ENCODE data around the gene DLL1. TPM values are rescaled to one million over a fixed set of nuclear protein-coding genes. Genes with fewer than 3 reads are reported as not detected.

Gene DLL1
- total RNA-seq, 1 donor from 2014 or later = 14.6 TPM

DNA sequence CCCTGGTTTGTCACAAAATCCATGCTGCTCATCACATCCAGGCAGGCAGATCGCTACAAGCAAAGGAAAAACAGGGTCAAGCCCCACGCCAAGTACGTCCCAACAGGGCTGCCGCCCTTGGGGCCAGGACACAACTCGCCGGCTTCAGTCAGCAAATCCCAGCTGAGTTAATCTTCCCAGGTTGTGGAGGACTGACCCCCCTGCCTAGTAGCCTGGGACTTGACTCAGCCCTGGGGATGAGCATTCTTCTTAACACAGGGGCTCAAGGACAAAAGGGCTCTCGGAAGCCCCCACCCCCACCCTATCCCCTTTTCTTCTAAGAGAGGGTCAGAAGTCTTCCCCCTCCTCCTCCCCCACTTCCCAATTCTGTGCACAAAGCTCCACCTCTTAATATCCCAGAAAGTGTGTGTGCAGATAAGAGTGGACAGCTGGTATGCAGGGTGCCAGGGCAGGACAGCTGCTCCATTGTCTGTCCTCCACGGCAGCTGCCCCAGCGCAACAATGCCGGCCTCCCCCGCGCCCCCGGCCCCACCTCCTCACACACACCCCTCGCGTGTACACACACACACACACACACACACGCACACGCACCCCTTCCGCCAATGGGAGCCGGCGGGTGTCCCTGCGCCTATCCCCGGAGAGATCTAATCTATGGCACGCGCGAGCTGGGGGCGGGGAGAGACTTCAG is 4.5 kb downstream of the DLL1 start:
- ATAC-seq = peak; percentile 10

DNA sequence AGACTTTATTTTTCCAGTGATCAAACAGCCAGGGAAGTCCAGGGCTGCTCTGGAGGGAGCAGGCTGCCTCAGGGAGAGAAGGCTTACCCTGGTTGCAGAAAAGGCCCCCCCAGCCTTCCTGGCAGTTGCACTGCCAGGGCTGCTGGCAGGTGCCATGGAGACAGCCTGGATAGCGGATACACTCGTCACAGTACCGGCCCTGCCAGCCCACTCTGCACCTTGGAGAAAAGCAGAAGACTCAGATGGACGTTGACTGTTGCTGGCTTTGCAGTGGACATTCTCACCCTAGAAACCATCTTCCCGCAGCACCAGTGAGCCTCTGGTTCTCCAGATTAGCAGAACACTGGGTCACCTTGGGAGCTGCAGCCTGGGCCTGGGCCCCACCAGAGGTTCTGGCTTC is 5.4 kb downstream of the DLL1 start:
- Histone ChIP-seq H3K27ac (no peak overlapping the region), H3K36me3 (peaks cover 26% of the 10 kb centered on the region), H3K4me1 (peaks cover 31% of the 10 kb centered on the region), H3K9me3 (no peaks in the 10 kb centered on the region), H3K27me3 (peaks cover 32% of the 10 kb centered on the region), H3K4me3 (no peak overlapping the region)
- ATAC-seq (no peak), DNase-seq (peak; percentile 34)
- TF ChIP-seq, protein P1, sequence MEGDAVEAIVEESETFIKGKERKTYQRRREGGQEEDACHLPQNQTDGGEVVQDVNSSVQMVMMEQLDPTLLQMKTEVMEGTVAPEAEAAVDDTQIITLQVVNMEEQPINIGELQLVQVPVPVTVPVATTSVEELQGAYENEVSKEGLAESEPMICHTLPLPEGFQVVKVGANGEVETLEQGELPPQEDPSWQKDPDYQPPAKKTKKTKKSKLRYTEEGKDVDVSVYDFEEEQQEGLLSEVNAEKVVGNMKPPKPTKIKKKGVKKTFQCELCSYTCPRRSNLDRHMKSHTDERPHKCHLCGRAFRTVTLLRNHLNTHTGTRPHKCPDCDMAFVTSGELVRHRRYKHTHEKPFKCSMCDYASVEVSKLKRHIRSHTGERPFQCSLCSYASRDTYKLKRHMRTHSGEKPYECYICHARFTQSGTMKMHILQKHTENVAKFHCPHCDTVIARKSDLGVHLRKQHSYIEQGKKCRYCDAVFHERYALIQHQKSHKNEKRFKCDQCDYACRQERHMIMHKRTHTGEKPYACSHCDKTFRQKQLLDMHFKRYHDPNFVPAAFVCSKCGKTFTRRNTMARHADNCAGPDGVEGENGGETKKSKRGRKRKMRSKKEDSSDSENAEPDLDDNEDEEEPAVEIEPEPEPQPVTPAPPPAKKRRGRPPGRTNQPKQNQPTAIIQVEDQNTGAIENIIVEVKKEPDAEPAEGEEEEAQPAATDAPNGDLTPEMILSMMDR (IDR thresholded peaks at IDR 0.05) = no peak
- intact Hi-C loops (cut with DNase I) = no loop called here

More for the DNA sequence above, 4.5 kb downstream of the DLL1 start:
- intact Hi-C loops (cut with DNase I) = no loop called here
- peaks cover 34% of the 10 kb centered on the region for H3K27me3 ChIP-seq
- no peak overlapping the region for H3K4me3 ChIP-seq
- peak; percentile 65 for DNase-seq
- peaks cover 31% of the 10 kb centered on the region for H3K4me1 ChIP-seq
- H3K27ac ChIP-seq = no peak overlapping the region
- peaks cover 26% of the 10 kb centered on the region for H3K36me3 ChIP-seq
- TF ChIP-seq, protein P1 (IDR thresholded peaks at IDR 0.05) = no peak
- no peaks in the 10 kb centered on the region for H3K9me3 ChIP-seq

DNA sequence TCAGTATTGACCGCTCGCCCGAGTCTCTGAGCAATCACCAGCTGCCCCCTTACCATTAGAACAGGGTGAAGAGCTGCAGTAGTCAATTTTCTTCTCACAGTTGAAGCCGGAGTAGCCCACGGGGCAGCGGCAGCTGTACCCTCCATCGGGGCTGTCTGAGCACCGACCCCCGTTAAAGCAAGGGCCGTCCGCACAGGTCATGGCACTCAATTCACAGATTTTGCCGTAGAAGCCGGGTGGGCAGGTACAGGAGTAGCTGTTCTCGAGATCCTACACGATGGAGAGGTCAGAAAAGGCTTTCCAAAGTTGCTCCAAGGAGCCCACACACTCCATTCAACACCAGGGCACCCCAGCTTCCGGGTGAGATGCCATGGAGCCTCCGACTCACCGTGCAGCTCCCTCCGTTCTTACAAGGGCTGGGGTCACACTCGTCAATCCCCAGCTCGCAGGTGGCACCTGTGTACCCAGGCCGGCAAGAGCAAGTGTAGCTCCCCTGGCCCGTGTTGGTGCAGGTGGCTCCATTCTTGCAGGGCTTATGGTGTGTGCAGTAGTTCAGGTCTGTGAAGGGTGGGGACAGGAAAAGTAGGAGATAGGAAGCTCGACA is 5.9 kb downstream of the DLL1 start:
- Histone ChIP-seq H3K4me1 (peaks cover 33% of the 10 kb centered on the region), H3K36me3 (peaks cover 26% of the 10 kb centered on the region), H3K9me3 (no peaks in the 10 kb centered on the region), H3K4me3 (no peak overlapping the region), H3K27me3 (peaks cover 27% of the 10 kb centered on the region), H3K27ac (no peak overlapping the region)
- intact Hi-C loops (cut with DNase I) = no loop called here
- ATAC-seq (no peak), DNase-seq (peak; percentile 55)
- TF ChIP-seq, protein P1 (IDR thresholded peaks at IDR 0.05) = no peak

DNA sequence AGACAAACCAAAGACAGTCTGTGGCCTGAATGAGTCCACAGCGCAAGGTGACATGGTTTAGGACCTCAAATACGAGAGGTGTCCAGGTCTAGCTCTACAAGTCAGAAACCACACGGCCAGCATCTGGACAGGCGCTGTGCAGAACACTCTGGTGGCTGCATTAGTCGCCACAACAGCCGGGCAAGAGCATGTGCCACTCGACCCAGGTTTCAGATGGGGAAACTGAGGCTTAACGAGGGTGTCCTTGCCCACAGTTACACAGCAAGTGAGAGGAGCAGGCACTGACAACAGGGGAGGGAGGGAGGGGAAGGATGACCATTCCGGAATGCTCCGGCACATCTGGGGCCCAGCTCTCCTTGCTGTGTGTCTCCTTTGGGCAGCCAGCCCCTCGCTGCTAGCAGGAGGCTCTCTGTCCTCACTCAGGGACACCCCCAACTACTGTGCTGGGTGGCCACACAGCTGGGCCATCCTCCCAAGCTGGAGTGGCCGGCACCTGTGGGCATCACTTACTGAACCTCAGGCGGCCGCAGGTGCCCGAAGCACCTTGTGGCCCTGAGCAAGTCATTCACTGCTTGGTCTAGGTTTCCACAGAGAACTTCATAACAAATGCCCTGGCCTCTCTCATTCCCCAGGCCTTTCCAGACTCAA is 6.6 kb downstream of the DLL1 start:
- Histone ChIP-seq H3K4me1 (peaks cover 37% of the 10 kb centered on the region), H3K27me3 (peaks cover 20% of the 10 kb centered on the region), H3K9me3 (no peaks in the 10 kb centered on the region), H3K36me3 (peaks cover 26% of the 10 kb centered on the region), H3K4me3 (no peak overlapping the region), H3K27ac (no peak overlapping the region)
- intact Hi-C loops (cut with DNase I) = no loop called here
- TF ChIP-seq, protein P1 (IDR thresholded peaks at IDR 0.05) = no peak
- DNase-seq (peak; percentile 48), ATAC-seq (no peak)

DNA sequence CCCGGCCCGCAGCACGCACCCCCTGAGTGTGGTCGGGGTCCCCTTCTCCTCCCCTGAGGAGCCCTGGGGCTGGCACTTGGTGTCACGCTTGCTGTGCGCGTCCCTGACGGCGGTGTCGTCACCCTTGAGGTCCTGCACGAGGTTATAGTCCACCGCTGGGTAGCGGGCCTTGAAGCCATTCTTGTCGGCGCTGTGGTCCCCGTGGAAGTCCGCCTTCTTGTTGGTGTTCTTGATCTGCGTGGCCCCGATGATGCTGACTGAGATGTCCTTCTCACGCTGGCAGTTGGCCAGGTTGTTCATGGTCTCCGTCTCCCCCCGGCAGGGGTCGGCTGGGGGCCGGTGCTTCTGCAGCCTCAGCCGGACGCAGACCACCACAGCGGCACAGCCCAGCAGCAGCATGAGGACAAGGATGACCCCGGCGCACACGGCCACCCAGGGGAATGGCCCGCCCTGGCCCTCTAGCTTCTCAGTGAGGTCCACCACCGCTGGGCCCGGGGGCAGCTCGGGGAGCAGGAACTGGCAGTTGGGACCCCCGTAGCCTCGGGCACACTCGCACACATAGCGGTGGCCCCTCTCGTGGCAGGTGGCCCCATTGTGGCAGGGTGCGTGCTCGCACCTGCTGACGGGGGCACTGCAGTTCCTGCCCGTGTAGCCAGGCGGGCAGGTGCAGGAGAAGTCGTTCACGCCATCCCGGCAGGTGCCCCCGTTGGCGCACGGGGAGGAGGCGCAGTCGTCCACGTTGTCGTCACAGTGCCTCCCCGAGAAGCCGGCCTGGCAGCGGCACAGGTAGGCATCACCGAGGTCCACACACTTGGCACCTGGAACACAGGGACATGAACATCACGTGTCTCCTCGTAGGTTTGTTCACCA is 7.4 kb downstream of the DLL1 start:
- TF ChIP-seq, protein P1 (IDR thresholded peaks at IDR 0.05) = no peak
- Histone ChIP-seq H3K4me1 (peaks cover 37% of the 10 kb centered on the region), H3K9me3 (no peaks in the 10 kb centered on the region), H3K36me3 (peaks cover 26% of the 10 kb centered on the region), H3K27ac (no peak overlapping the region), H3K27me3 (peaks cover 14% of the 10 kb centered on the region), H3K4me3 (no peak overlapping the region)
- ATAC-seq (no peak), DNase-seq (peak; percentile 61)
- intact Hi-C loops (cut with DNase I) = no loop called here

All from upper lobe of right lung (tissue), 1 donor.